HG02885 (cell line): ENCODE data around the gene SRRM1.
A peak's percentile ranks its signal among the peaks of the same experiment; 100 is the strongest.
"Not testable (repeated sequence)": the region's sequence is repeated elsewhere in the genome, so short reads cannot be mapped to it uniquely, and the experiment has no call there.

Source experiments
- ATAC-seq: cut with Tn5 transposase; IDR thresholded peaks from one replicate; pipeline ENCODE4 v1.9.1; 2021; ENCODE audit warnings: mild to moderate bottlenecking; ENCODE audit not compliant: unreplicated experiment, poor library complexity

SRRM1 gene

DNA sequence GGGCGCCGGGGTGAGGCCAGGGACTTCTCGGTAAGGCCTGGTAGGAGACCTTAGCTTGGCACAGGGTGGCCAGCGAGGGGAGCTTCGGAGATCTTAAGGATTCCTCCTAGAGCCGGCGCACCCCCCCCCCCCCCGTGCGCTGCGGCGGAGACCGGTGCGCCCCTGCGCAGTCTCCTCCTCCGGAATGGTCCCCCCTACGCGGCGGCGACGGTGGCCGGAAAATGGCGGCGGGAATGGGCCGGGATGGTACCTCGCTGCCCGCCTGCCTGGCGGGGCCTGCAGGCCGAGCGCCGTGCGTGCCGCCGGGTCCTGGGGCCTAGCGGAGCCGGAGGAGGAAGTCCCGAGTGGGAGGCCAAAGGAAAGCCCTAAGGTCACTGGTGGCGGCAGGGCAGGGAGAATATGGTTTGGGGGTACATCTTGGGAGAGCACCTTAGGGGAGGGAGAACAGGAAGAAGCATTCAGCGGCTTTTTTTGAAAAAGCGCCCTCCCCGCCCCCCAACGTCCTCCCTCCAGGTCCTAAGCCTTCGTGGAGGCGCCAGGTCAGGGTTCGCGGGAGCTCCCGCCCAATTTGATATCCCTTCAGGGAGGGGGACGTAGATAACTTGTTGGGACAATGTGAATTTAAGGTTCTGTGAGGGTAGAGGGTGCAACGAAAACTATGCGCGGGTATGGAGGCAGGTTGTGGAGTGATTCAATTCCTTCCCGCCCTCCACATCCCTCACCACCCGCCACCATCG lies 429 bp downstream of the SRRM1 start:
- peak; percentile 19 for ATAC-seq

DNA sequence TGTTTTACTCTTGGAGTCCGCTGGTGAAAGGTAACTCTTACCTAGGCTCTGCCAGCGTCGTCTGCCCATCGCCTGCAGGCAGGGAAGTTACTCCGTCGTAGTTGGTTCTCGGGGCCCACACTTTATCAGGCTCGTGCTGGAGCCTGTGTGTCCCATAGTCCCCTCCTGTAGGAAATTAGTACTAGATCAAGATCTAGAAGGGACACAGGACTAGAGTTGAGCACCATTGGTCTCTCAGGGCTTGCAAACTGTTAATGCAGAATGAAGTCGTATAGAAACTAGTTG lies 940 bp downstream of the SRRM1 start:
- ATAC-seq, result no peak

DNA sequence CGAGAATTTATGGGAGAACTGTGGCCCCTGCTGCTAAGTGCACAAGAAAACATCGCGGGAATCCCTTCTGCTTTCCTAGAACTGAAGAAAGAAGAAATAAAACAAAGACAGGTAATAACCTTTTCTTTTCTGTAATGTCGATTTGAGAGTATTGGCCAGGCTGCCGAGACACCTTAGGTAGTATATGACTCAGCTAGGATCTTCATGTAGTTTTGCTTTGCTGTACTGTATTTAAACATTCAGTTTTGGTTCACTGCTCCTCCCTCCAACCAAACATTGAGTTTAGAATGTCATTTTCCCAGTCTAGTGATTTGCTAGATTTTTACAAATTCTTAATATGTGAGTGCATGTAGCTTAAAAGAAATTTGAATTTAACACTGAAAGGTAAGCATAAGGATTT lies 5.8 kb downstream of the SRRM1 start:
- ATAC-seq, result no peak

DNA sequence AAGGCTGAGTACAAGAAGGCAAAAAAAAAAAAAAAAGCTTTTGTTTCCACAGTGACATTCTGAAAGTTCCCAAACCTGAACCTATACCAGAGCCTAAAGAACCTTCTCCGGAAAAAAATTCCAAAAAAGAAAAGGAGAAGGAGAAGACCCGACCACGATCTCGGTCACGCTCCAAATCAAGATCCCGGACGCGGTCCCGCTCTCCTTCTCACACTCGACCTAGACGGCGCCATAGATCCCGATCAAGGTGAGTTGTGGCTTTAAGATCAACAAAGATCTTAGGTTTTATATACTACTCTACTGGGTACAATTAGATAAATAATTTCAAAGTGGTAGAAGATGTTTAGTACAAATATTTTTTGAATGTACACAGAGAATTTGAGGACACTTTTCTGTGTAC lies 9.3 kb downstream of the SRRM1 start:
- ATAC-seq, result no peak

DNA sequence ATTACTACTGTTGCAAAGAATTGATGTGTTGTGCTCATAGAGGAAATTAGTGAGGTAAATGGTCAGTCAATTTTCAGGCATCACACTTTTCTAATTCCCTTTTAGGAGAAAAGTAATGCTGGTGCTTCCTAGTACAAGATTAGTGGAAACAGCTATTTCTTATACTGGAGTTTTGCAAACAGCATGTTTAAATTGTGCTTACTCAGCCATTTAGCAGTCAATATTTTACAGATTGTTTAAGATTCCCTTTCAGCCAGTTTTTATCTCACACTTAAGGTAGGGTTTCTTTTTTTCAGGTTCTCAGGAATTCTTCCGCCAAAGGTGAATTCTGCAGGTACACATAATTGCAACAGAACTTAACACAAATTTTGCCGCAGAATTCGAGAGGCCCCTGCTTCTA lies 10.9 kb downstream of the SRRM1 start:
- no peak for ATAC-seq

GRCh38 chr1:24656046-24656445 lies 12.9 kb downstream of the SRRM1 start:
- no peak for ATAC-seq

DNA sequence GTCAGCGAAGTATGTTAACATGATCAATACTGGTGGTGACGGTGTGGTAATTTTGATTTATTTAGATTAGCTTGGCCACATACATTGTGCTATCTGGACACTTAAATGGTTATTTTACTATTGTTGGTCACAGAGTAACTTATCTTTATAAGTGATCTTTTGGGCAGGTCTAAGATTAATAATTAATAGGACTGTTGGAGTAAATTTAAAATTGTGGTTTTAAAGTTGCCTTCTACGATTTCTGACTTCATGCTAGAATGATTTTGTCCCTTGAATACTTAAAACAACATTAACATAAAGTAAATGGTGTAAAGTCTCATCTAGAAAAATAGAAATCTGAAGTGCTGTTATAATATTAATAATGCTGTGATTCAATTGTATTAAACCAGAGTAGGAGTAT lies 14.7 kb downstream of the SRRM1 start:
- ATAC-seq, result no peak

DNA sequence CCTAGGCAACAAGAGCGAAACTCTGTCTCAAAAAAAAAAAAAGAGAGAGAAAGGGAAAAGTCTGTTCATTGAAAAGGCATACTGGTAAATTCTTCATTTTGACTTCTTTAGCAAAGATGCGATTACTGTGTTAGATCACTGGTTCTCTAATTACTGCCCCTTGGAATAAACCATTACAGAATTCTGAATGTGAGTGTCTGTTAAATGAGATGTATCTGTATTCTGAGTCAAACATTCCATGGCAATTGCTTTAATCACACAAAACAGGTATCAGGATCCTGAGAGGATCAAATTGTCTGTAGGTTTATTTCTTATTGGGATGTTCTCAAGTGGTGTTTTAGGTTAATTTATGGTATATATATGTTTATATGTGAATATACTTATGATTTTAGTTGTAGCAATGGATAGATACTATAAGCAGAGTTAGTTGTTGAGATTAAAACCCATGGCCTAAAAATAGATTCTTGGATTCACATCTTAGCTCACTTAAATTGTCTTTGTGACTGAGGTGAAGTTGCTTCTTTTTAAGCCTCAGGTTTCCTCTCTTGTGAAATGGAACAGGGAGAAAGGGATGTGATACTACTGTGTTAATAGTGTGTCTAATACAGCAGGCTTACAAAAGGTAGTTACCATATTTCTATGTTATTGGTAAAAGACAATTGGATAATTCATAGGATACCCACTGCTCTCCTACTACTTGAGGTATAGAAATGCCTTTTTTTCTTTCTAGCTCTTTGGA lies 16.2 kb downstream of the SRRM1 start:
- no peak for ATAC-seq

- ATAC-seq, result no peak
These were observed 17.0 kb downstream of the SRRM1 start for GRCh38 chr1:24659993-24660665.

DNA sequence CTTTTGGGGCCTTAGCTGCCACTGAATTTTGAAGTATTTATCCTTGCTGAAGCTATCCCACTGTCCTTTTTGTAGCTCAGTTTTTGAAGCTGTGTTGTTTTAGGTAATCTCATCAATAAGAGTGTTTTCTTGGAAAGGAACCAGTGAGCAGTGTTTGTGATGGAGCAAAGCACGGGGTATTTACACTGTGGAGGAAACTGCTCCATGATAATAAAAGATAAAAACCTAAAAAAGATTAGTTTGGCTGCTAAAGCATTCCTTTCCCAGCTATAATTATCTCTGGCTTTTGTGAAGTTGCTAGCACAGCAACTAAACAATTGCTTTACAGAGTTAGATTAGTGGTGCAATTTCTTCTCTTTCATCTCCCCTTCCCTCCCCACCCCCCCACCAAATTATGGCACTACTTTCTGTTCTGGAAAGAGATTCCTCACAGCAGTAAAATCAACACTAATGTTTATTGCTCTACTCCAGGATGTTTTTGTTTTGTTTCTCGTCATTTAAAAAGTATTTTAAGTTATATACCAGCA lies 21.5 kb downstream of the SRRM1 start:
- ATAC-seq, result no peak

DNA sequence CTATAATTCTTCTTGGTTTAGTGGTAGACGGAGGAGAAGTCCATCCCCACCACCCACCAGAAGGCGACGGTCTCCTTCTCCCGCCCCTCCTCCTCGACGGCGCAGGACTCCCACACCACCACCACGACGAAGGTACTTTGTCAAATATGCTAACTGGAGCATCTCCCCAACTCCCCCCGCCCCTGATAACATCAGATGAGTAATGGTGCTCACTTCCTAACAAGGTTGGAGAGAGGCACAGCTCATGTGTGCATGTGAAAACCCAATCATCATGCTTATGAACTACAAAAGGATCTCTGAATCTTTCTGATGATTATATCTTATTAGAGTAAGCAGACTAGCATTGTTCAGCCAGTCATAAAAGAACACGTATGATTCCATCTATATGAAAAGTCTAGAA lies 23.7 kb downstream of the SRRM1 start:
- ATAC-seq, result no peak

- not testable (repeated sequence) for ATAC-seq
These were observed 28.3 kb downstream of the SRRM1 start for GRCh38 chr1:24671372-24671771.

- not testable (repeated sequence) for ATAC-seq
These were observed 29.6 kb downstream of the SRRM1 start for GRCh38 chr1:24672686-24673085.

GRCh38 chr1:24673341-24673740 lies 30.2 kb downstream of the SRRM1 start:
- no peak for ATAC-seq

GRCh38 chr1:24678421-24678820 lies 35.3 kb downstream of the SRRM1 start:
- ATAC-seq, result not testable (repeated sequence)

DNA sequence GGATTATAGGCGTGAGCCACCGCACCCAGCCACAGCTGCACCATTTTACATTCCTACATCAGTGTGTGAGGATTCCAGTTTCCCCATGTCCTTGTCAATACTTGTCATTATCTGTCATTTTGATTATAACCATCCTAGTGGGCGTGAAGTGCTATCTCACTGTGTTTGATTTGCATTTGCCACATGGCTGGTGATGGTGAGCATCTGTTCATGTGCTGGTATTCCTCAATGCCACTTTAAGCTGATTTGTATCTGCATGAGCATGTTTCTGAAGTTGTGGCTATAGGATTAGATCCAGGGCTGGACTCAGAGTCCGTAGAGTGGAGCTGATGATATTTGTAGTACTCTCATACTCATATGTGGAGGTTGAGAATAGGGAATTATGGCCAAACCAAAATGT lies 36.6 kb downstream of the SRRM1 start:
- no peak for ATAC-seq

GRCh38 chr1:24683713-24684162 lies 40.6 kb downstream of the SRRM1 start:
- ATAC-seq, result no peak

DNA sequence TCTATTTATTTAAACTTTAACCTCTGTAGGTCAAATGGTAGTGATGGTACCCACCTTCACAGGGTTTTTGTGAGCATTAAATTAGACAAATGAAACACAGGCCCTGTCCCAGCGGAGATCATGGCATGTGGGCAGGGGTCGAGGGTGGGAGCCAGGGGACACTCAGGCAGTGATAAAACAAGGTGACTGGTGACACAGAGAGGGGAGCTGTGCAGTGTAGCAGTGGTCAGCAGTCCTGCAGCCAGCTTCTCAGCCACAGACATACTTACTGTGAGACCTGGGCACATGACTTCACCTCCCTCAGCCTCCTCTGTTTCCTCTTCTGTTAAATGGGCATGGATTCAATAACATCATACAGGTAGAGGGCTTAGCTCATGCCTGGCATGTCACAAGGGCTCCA lies 44.9 kb downstream of the SRRM1 start:
- ATAC-seq, result no peak

DNA sequence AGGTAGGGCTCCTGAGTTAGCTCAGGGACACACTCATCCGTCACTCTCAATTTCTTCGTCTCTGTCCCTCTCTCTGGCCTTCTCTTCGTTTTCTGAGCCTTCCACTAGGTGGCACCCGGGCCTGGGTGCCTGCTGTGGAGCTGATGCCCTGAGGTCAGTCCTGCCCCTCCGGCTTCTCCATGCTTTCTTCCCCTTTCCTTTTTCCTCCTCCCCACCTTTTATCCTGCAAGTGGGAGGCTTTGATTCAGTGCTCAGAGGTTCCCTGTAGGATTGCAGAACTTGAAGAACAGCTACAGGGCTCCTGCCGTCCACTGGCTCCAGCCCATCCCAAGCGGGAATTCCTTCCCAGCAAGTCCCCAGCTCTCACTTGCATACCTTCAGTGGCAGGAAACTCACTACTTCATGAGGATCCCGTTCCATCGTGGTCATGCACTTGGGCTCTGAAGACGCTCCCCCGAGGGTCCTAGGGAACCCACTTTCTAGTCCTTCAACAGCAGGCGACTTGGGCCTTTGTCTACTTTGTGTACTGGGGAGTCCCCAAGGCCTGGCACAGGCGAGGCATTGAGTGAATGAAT lies 45.6 kb downstream of the SRRM1 start:
- no peak for ATAC-seq

DNA sequence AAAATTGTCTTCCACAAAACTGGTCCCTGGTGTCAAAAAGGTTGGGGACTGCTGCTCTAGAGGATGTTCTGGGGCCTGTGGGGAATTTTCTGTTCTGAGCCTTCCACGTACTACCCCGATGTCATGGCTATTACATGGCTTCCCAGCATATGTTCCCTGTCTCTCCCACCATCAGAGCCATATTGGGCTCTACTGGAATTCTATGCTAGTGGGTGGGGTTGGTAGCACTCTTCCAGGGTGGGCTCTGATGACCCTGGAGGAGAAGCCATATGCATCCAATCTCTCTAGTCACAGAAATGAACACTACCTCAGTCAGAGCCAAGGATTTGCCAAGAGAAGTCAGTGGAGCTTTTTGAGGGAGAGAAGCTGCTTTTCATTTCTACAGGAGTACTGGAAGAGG lies 47.9 kb downstream of the SRRM1 start:
- ATAC-seq, result no peak
